Fibroblast of skin of abdomen (primary cell): Measurements from ENCODE around the gene CEP131.

ENCODE experiments used
- DNase-seq: peaks from one replicate; pipeline ENCODE4 v3.0.0-alpha.2; 2013

CEP131 gene

GRCh38 chr17:81198826-81199481 lies 23.8 kb downstream of the CEP131 start:
- DNase-seq, result no peak

- DNase-seq, result no peak
Measured at GRCh38 chr17:81197831-81198490, 24.8 kb downstream of the CEP131 start.

GRCh38 chr17:81197409-81197795 lies 25.4 kb downstream of the CEP131 start:
- DNase-seq, result no peak

GRCh38 chr17:81196505-81197408 lies 26.0 kb downstream of the CEP131 start:
- DNase-seq, result no peak

- DNase-seq, result no peak
Measured at GRCh38 chr17:81195941-81196495, 26.7 kb downstream of the CEP131 start.

GRCh38 chr17:81194941-81195901 lies 27.5 kb downstream of the CEP131 start:
- no peak for DNase-seq

GRCh38 chr17:81194225-81194760 lies 28.5 kb downstream of the CEP131 start:
- no peak for DNase-seq

- no peak for DNase-seq
Measured at GRCh38 chr17:81193470-81194224, 29.1 kb downstream of the CEP131 start.

- DNase-seq, result no peak
Measured at GRCh38 chr17:81193051-81193410, 29.7 kb downstream of the CEP131 start.

- DNase-seq, result no peak
Measured at GRCh38 chr17:81192386-81193050, 30.2 kb downstream of the CEP131 start.

GRCh38 chr17:81191646-81192045 lies 31.1 kb downstream of the CEP131 start:
- DNase-seq, result no peak

GRCh38 chr17:81191116-81191515 lies 31.6 kb downstream of the CEP131 start:
- no peak for DNase-seq

- no peak for DNase-seq
Measured at GRCh38 chr17:81190591-81190990, 32.2 kb downstream of the CEP131 start.

- no peak for DNase-seq
Measured at GRCh38 chr17:81189670-81190530, 32.9 kb downstream of the CEP131 start.

- no peak for DNase-seq
Measured at GRCh38 chr17:81189016-81189415, 33.7 kb downstream of the CEP131 start.

- DNase-seq, result no peak
Measured at GRCh38 chr17:81188491-81188840, 34.3 kb downstream of the CEP131 start.

- no peak for DNase-seq
Measured at GRCh38 chr17:81187586-81188490, 34.9 kb downstream of the CEP131 start.

- DNase-seq, result no peak
Measured at GRCh38 chr17:81187120-81187519, 35.6 kb downstream of the CEP131 start.
